HepG2 (cell line): ENCODE measurements around the gene UQCRC2. TPM values are rescaled to one million over a fixed set of nuclear protein-coding genes. Genes with fewer than 3 reads are reported as not detected.
A peak's percentile ranks its signal among the peaks of the same experiment; 100 is the strongest.

Experiments used
- ATRX ChIP-seq: sonication (generic); formaldehyde crosslinking; IDR thresholded peaks from 2 replicates; pipeline ENCODE4 v1.4.0; 2020; ENCODE audit warnings: missing genetic modification reagents, borderline replicate concordance
- CBX1 ChIP-seq: IDR thresholded peaks from one replicate; pipeline ENCODE4 v1.6.1; 2016; ENCODE audit warnings: antibody characterized with exemption, low read depth
- FOXM1 ChIP-seq: sonication (generic); formaldehyde crosslinking; IDR thresholded peaks from 2 replicates; pipeline ENCODE4 v1.5.0; 2020; ENCODE audit warnings: missing genetic modification reagents
- JUNB ChIP-seq: sonication (generic); formaldehyde crosslinking; IDR thresholded peaks from 2 replicates; pipeline ENCODE4 v1.8.0; 2022; ENCODE audit warnings: missing genetic modification reagents, mild to moderate bottlenecking, borderline replicate concordance
- KMT2B ChIP-seq: IDR thresholded peaks from 2 replicates; pipeline ENCODE4 v1.6.1; 2016; ENCODE audit warnings: missing genetic modification reagents, missing compliant biosample characterization
- PAWR ChIP-seq: sonication (generic); formaldehyde crosslinking; IDR thresholded peaks from 2 replicates; pipeline ENCODE4 v1.4.0; 2020; ENCODE audit warnings: missing genetic modification reagents, mild to moderate bottlenecking, borderline replicate concordance
- PCBP1 ChIP-seq: fragments of 200-400 bp; formaldehyde crosslinking; IDR thresholded peaks from 2 replicates; pipeline ENCODE4 v1.6.1; 2017; ENCODE audit warnings: mild to moderate bottlenecking, low read depth, low read length, borderline replicate concordance
- RARA ChIP-seq: IDR thresholded peaks from 2 replicates; pipeline ENCODE4 v1.6.1; 2016; ENCODE audit warnings: missing genetic modification reagents, missing compliant biosample characterization
- RFX5 ChIP-seq: IDR thresholded peaks from 2 replicates; pipeline ENCODE4 v1.6.1; 2011; ENCODE audit warnings: low read depth, low read length, improper control_type of control experiment
- SNAI1 ChIP-seq: sonication (generic); formaldehyde crosslinking; IDR thresholded peaks from 2 replicates; pipeline ENCODE4 v1.5.0; 2020; ENCODE audit warnings: mild to moderate bottlenecking, missing genetic modification reagents, borderline replicate concordance
- SP5 ChIP-seq: IDR thresholded peaks from 2 replicates; pipeline ENCODE4 v1.6.1; 2016; ENCODE audit warnings: low read depth, borderline replicate concordance
- SYNCRIP ChIP-seq: fragments of 200-400 bp; formaldehyde crosslinking; IDR thresholded peaks from 2 replicates; pipeline ENCODE4 v1.6.1; 2018; ENCODE audit warnings: mild to moderate bottlenecking, low read depth, low read length; ENCODE audit not compliant: insufficient read depth
- ZNF121 ChIP-seq: sonication (generic); formaldehyde crosslinking; IDR thresholded peaks from 2 replicates; pipeline ENCODE4 v1.5.0; 2020; ENCODE audit warnings: mild to moderate bottlenecking, missing genetic modification reagents
- ZNF335 ChIP-seq: sonication (generic); formaldehyde crosslinking; IDR thresholded peaks from 2 replicates; pipeline ENCODE4 v1.4.0; 2020; ENCODE audit warnings: missing genetic modification reagents
- ZNF550 ChIP-seq: sonication (generic); formaldehyde crosslinking; IDR thresholded peaks from 2 replicates; pipeline ENCODE4 v1.4.0; 2020; ENCODE audit warnings: mild to moderate bottlenecking, missing genetic modification reagents, borderline replicate concordance
- ZNF567 ChIP-seq: sonication (generic); formaldehyde crosslinking; IDR thresholded peaks from 2 replicates; pipeline ENCODE4 v1.8.1; 2023; ENCODE audit warnings: mild to moderate bottlenecking, missing genetic modification reagents, borderline replicate concordance
- ZNF720 ChIP-seq: sonication (generic); formaldehyde crosslinking; IDR thresholded peaks from 2 replicates; pipeline ENCODE4 v1.4.0; 2020; ENCODE audit warnings: missing genetic modification reagents
- ZSCAN31 ChIP-seq: sonication (generic); formaldehyde crosslinking; IDR thresholded peaks from 2 replicates; pipeline ENCODE4 v1.5.0; 2020; ENCODE audit warnings: low read depth, mild to moderate bottlenecking, missing genetic modification reagents
- polyA plus RNA-seq, 8 experiments: library from polyadenylated mRNA; depleted of rRNA in 3 of 8; stranded (reverse) in 7 of 8; unstranded in 1 of 8; fragments of >200 nt; fragmentation: Illumina TruSeq in 4 of 8; extraction: Trizol in 4 of 8; gene quantifications; 2 replicates each; pipeline versions ENCODE4 v1.2.1 to v1.2.3, GENCODE V29; 2011 to 2016; ENCODE audit warnings: low read depth in 4 of 8, missing spikeins in 1 of 8, mixed read lengths in 1 of 8; ENCODE audit not compliant: insufficient read depth in 1 of 8
- total RNA-seq, 5 experiments: library from RNA; depleted of rRNA; stranded (reverse); fragments of >200 nt; fragmentation: Illumina TruSeq; extraction: Trizol; gene quantifications; 2 replicates each; pipeline ENCODE4 v1.2.3, GENCODE V29; 2016; ENCODE audit warnings: low read depth in 1 of 5
- TF ChIP-seq, protein P1 (sequence below): sonication (generic); formaldehyde crosslinking; IDR thresholded peaks from 2 replicates; pipeline ENCODE4 v1.4.0; 2020; ENCODE audit warnings: missing genetic modification reagents, borderline replicate concordance
- TF ChIP-seq, protein P2 (sequence below): sonication (generic); formaldehyde crosslinking; IDR thresholded peaks from 2 replicates; pipeline ENCODE4 v1.4.0; 2020; ENCODE audit warnings: missing genetic modification reagents, low read depth, mild to moderate bottlenecking, borderline replicate concordance
- TF ChIP-seq, protein P3 (sequence below): sonication (generic); formaldehyde crosslinking; conservative IDR thresholded peaks from 2 replicates; pipeline ENCODE4 v1.4.0; 2020; ENCODE audit warnings: missing genetic modification reagents
- TF ChIP-seq, protein P4 (sequence below): sonication (generic); formaldehyde crosslinking; IDR thresholded peaks from 2 replicates; pipeline ENCODE4 v1.4.0; 2020; ENCODE audit warnings: mild to moderate bottlenecking, missing genetic modification reagents
- TF ChIP-seq, protein P5 (sequence below): IDR thresholded peaks from 2 replicates; pipeline ENCODE4 v1.6.1; 2012; ENCODE audit warnings: low read depth, low read length, improper control_type of control experiment
- TF ChIP-seq, protein P6 (sequence below): IDR thresholded peaks from 2 replicates; pipeline ENCODE4 v1.6.1; 2016

The UQCRC2 gene
- total and polyA plus RNA-seq, 2 of the 13 experiments (the other 11 are each of a cell fraction or from before 2014, with no cell fraction given) = 442 to 536 TPM

DNA sequence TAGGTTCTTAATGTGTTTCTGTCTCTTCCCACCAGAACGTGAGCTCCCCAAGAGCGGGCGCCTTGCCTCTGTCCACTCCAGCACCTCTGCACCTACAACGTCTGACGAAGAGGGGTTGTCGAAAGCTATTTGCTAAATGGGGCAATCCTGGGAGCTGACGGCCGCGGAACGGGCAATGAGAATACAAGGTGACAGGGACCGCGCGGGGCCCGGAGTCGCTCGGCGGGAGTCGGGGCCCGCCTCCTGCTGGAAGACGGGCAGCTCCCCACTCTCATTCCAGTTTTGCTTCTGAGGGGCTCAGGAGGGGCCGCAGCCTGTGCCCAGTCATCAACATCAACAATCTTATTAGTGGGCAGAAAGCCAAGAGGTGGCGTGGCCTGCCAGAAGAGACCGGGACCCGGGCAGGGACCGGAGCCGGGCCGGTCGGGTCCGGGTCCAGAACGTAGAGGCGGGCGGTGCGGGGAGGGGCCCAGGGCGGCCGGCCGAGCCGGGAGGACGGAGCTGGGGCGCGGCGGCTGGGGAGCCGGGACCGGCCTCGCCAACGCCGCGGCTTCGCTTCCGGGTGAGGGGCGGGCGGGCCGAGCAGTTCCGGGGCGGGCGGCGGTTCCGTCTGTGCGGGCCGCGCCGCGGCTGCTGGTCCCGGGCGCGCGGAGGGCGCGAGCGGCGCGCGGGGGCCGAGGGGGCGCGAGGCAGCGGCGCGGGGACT lies 54.5 kb downstream of the UQCRC2 start, which contains the start of gene MOSMO (continued):
- peak; percentile 72; the same call in 1 of the 2 replicates for TF ChIP-seq KMT2B (CRISPR knock-in tag)
- no peak for TF ChIP-seq JUNB (CRISPR knock-in tag)
- no peak for TF ChIP-seq CBX1
- TF ChIP-seq ZNF720 (CRISPR knock-in tag) = no peak
- 0 out of 2 replicates have a peak, but pooled peaks have one; percentile 10 for TF ChIP-seq SP5 (CRISPR knock-in tag)
- TF ChIP-seq, protein P1, sequence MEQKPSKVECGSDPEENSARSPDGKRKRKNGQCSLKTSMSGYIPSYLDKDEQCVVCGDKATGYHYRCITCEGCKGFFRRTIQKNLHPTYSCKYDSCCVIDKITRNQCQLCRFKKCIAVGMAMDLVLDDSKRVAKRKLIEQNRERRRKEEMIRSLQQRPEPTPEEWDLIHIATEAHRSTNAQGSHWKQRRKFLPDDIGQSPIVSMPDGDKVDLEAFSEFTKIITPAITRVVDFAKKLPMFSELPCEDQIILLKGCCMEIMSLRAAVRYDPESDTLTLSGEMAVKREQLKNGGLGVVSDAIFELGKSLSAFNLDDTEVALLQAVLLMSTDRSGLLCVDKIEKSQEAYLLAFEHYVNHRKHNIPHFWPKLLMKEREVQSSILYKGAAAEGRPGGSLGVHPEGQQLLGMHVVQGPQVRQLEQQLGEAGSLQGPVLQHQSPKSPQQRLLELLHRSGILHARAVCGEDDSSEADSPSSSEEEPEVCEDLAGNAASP (CRISPR knock-in tag) = no peak
- TF ChIP-seq ZNF567 (CRISPR knock-in tag) = 0 out of 2 replicates have a peak, but pooled peaks have one; percentile 82
- no peak for TF ChIP-seq ATRX (CRISPR knock-in tag)
- TF ChIP-seq, protein P2, sequence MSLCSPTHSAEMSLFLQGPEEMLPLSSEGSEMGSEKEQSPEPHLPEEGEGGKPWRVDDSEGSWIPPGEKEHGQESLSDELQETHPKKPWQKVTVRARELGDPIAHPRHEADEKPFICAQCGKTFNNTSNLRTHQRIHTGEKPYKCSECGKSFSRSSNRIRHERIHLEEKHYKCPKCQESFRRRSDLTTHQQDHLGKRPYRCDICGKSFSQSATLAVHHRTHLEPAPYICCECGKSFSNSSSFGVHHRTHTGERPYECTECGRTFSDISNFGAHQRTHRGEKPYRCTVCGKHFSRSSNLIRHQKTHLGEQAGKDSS (CRISPR knock-in tag) = no peak; the same call in 1 of the 2 replicates
- peak; percentile 60; the same call in 1 of the 2 replicates for TF ChIP-seq ZSCAN31 (CRISPR knock-in tag)
- TF ChIP-seq RFX5 = peak; percentile 50; the same call in 1 of the 2 replicates
- TF ChIP-seq ZNF550 = 0 out of 2 replicates have a peak, but pooled peaks have one; percentile 38
- no peak for TF ChIP-seq SYNCRIP
- TF ChIP-seq, protein P3, sequence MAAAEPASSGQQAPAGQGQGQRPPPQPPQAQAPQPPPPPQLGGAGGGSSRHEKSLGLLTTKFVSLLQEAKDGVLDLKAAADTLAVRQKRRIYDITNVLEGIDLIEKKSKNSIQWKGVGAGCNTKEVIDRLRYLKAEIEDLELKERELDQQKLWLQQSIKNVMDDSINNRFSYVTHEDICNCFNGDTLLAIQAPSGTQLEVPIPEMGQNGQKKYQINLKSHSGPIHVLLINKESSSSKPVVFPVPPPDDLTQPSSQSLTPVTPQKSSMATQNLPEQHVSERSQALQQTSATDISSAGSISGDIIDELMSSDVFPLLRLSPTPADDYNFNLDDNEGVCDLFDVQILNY (CRISPR knock-in tag) = 0 out of 2 replicates have a peak, but pooled peaks have one; percentile 17
- TF ChIP-seq, protein P4, sequence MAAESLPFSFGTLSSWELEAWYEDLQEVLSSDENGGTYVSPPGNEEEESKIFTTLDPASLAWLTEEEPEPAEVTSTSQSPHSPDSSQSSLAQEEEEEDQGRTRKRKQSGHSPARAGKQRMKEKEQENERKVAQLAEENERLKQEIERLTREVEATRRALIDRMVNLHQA (CRISPR knock-in tag) = no peak
- no peak for TF ChIP-seq FOXM1 (CRISPR knock-in tag)
- no peak for TF ChIP-seq SNAI1 (CRISPR knock-in tag)
- TF ChIP-seq ZNF121 = peak; percentile 47; the same call in 1 of the 2 replicates
- no peak for TF ChIP-seq PAWR (CRISPR knock-in tag)
- TF ChIP-seq RARA = no peak
- TF ChIP-seq PCBP1 = 0 out of 2 replicates have a peak, but pooled peaks have one; percentile 41
- TF ChIP-seq ZNF335 (CRISPR knock-in tag) = peak; percentile 51; the same call in 1 of the 2 replicates
- TF ChIP-seq, protein P5, sequence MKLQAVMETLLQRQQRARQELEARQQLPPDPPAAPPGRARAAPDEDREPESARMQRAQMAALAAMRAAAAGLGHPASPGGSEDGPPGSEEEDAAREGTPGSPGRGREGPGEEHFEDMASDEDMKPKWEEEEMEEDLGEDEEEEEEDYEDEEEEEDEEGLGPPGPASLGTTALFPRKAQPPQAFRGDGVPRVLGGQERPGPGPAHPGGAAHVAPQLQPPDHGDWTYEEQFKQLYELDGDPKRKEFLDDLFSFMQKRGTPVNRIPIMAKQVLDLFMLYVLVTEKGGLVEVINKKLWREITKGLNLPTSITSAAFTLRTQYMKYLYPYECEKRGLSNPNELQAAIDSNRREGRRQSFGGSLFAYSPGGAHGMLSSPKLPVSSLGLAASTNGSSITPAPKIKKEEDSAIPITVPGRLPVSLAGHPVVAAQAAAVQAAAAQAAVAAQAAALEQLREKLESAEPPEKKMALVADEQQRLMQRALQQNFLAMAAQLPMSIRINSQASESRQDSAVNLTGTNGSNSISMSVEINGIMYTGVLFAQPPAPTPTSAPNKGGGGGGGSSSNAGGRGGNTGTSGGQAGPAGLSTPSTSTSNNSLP = peak; percentile 16; the same call in 1 of the 2 replicates
- TF ChIP-seq, protein P6, sequence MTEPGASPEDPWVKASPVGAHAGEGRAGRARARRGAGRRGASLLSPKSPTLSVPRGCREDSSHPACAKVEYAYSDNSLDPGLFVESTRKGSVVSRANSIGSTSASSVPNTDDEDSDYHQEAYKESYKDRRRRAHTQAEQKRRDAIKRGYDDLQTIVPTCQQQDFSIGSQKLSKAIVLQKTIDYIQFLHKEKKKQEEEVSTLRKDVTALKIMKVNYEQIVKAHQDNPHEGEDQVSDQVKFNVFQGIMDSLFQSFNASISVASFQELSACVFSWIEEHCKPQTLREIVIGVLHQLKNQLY (CRISPR knock-in tag) = no peak
